Skin of body (tissue), 3 donors: Measurements from ENCODE around the gene BCL2L13. TPM values are rescaled to one million over a fixed set of nuclear protein-coding genes. Genes with fewer than 3 reads are reported as not detected.

Source experiments
- DNase-seq: peaks from one replicate; lab custom pipeline; 2025; lab: John Stamatoyannopoulos, UW
- small RNA-seq: library from RNA; depleted of rRNA; stranded (forward); fragments of <200 nt; gene quantifications from one replicate; pipeline ENCODE3, GENCODE V24; 2014; ENCODE audit warnings: low replicate concordance
- total RNA-seq: library from RNA; depleted of rRNA; stranded (reverse); fragments of >200 nt; gene quantifications from one replicate; pipeline ENCODE4 v1.2.3, GENCODE V29; 2014

The BCL2L13 gene
- total RNA-seq, 1 donor from 2014 or later: 24.5 TPM

GRCh38 chr22:17777005-17777716, 138.6 kb downstream of the BCL2L13 start:
- DNase-seq: no peak

- DNase-seq: no peak
These were observed 139.1 kb downstream of the BCL2L13 start for GRCh38 chr22:17777717-17778044.

- DNase-seq: no peak
These were observed 139.9 kb downstream of the BCL2L13 start for GRCh38 chr22:17778412-17778976.

- no peak for DNase-seq
These were observed 140.9 kb downstream of the BCL2L13 start for GRCh38 chr22:17779286-17780115.

- DNase-seq: no peak
These were observed 141.7 kb downstream of the BCL2L13 start for GRCh38 chr22:17780116-17780740.

Small RNA genes within 50 kb of the gene (small RNA-seq; reads per million reads assigned to genes)
- gene MIR3198-1: not detected

Other genes starting within 250 kb of the BCL2L13 start
- 0.20 TPM for gene SLC25A18, start 75.3 kb upstream of the BCL2L13 start, total RNA-seq
- gene ATP6V1E1, start 10.0 kb upstream of the BCL2L13 start, total RNA-seq: 70.4 TPM
- gene BID, start 135.7 kb downstream of the BCL2L13 start, total RNA-seq: 12.9 TPM